SK-N-MC (cell line): ENCODE data around the gene CENPL.
"Not testable (repeated sequence)": the region's sequence is repeated elsewhere in the genome, so short reads cannot be mapped to it uniquely, and the experiment has no call there.

Experiments used
- DNase-seq: peaks from one replicate; pipeline ENCODE4 v3.0.0-alpha.2; 2011; ENCODE audit warnings: low read depth, low spot score
- H3K27ac ChIP-seq: fragments of 200-600 bp; sonication (generic); 2 replicates; pipeline ENCODE4 v1.5.1; 2016; ENCODE audit warnings: mixed run types
- H3K36me3 ChIP-seq: fragments of 200-600 bp; sonication (generic); 2 replicates; pipeline ENCODE4 v1.6.1; 2017; ENCODE audit warnings: antibody characterized with exemption, low read length, mixed read lengths; ENCODE audit not compliant: insufficient read depth
- H3K4me3 ChIP-seq: fragments of 200-600 bp; sonication (generic); 2 replicates; pipeline ENCODE4 v1.5.1; 2016
- H3K9ac ChIP-seq: fragments of 200-600 bp; sonication (generic); 2 replicates; pipeline ENCODE4 v1.8.0; 2017; ENCODE audit warnings: mixed run types, mixed read lengths; ENCODE audit not compliant: insufficient read length
- H3K9me3 ChIP-seq: fragments of 200-600 bp; sonication (generic); 2 replicates; pipeline ENCODE4 v1.6.1; 2017; ENCODE audit warnings: low read depth, mild to moderate bottlenecking, antibody characterized with exemption, low read length, moderate library complexity, mixed read lengths
- EZH2 ChIP-seq: fragments of 200-600 bp; sonication (generic); IDR thresholded peaks from one replicate; pipeline ENCODE4 v1.6.1; 2017; ENCODE audit warnings: antibody characterized with exemption
- FOXP2 ChIP-seq: optimal IDR thresholded peaks from 2 replicates; pipeline ENCODE3; 2011; ENCODE audit warnings: mild to moderate bottlenecking, moderate library complexity; ENCODE audit not compliant: insufficient read depth; ENCODE audit errors: extremely low read length, control extremely low read depth
- POLR2AphosphoS5 ChIP-seq: IDR thresholded peaks from 2 replicates; pipeline ENCODE4 v1.6.1; 2012; ENCODE audit warnings: mild to moderate bottlenecking, low read depth, low read length, borderline replicate concordance

Gene CENPL

GRCh38 chr1:173827611-173828010 lies 2.9 kb upstream of the CENPL start:
- no peak for DNase-seq
- Histone ChIP-seq H3K9me3 (no peaks in the 10 kb centered on the region), H3K4me3 (no peak overlapping the region), H3K36me3 (peaks cover 14% of the 10 kb centered on the region), H3K27ac (no peak overlapping the region), H3K9ac (no peak overlapping the region)
- no peak for TF ChIP-seq FOXP2
- no peak for TF ChIP-seq EZH2
- TF ChIP-seq POLR2AphosphoS5 = no peak

GRCh38 chr1:173823781-173824314 lies 835 bp downstream of the CENPL start:
- H3K9me3 ChIP-seq = no peaks in the 10 kb centered on the region
- H3K27ac ChIP-seq = peak overlapping the region; percentile 99
- no peak for TF ChIP-seq EZH2
- TF ChIP-seq POLR2AphosphoS5 = no peak
- no peak for TF ChIP-seq FOXP2
- H3K4me3 ChIP-seq = peak overlapping the region; percentile 94
- H3K9ac ChIP-seq = peak overlapping the region; percentile 97
- peaks cover 31% of the 10 kb centered on the region for H3K36me3 ChIP-seq
- DNase-seq = no peak

GRCh38 chr1:173821680-173822079 lies 3.0 kb downstream of the CENPL start:
- H3K9me3 ChIP-seq = no peaks in the 10 kb centered on the region
- no peak overlapping the region for H3K4me3 ChIP-seq
- TF ChIP-seq FOXP2 (no peak), POLR2AphosphoS5 (no peak), EZH2 (no peak)
- H3K36me3 ChIP-seq = peaks cover 39% of the 10 kb centered on the region
- no peak overlapping the region for H3K27ac ChIP-seq
- no peak for DNase-seq
- no peak overlapping the region for H3K9ac ChIP-seq

GRCh38 chr1:173818459-173818858 lies 6.2 kb downstream of the CENPL start:
- Histone ChIP-seq H3K9me3 (no peaks in the 10 kb centered on the region), H3K4me3 (no peak overlapping the region), H3K9ac (no peak overlapping the region), H3K27ac (no peak overlapping the region), H3K36me3 (peaks cover 39% of the 10 kb centered on the region)
- no peak for DNase-seq
- TF ChIP-seq FOXP2 (no peak), EZH2 (no peak), POLR2AphosphoS5 (no peak)

GRCh38 chr1:173813654-173814053 lies 11.0 kb downstream of the CENPL start:
- not testable (repeated sequence) for H3K9me3 ChIP-seq, H3K4me3 ChIP-seq, H3K27ac ChIP-seq, H3K9ac ChIP-seq, DNase-seq
- peaks cover 22% of the 10 kb centered on the region for H3K36me3 ChIP-seq

- no peaks in the 10 kb centered on the region for H3K9me3 ChIP-seq
- H3K27ac ChIP-seq = no peak overlapping the region
- H3K36me3 ChIP-seq = peaks cover 64% of the 10 kb centered on the region
- no peak overlapping the region for H3K4me3 ChIP-seq
- no peak for DNase-seq
- H3K9ac ChIP-seq = no peak overlapping the region
- TF ChIP-seq EZH2 (no peak), POLR2AphosphoS5 (no peak), FOXP2 (no peak)
These were observed 21.7 kb downstream of the CENPL start for GRCh38 chr1:173802961-173803360.

GRCh38 chr1:173799995-173800394 lies 24.7 kb downstream of the CENPL start:
- H3K27ac ChIP-seq, DNase-seq, H3K4me3 ChIP-seq, H3K9me3 ChIP-seq, H3K9ac ChIP-seq: not testable (repeated sequence)
- peaks cover 50% of the 10 kb centered on the region for H3K36me3 ChIP-seq

- Histone ChIP-seq H3K27ac (no peak overlapping the region), H3K4me3 (no peak overlapping the region), H3K9me3 (no peaks in the 10 kb centered on the region), H3K36me3 (peaks cover 40% of the 10 kb centered on the region), H3K9ac (no peak overlapping the region)
- TF ChIP-seq FOXP2 (no peak), EZH2 (no peak), POLR2AphosphoS5 (no peak)
- no peak for DNase-seq
These were observed 26.6 kb downstream of the CENPL start for GRCh38 chr1:173798078-173798477.

GRCh38 chr1:173789841-173790240 lies 34.8 kb downstream of the CENPL start:
- no peak overlapping the region for H3K4me3 ChIP-seq
- H3K36me3 ChIP-seq = peaks cover 17% of the 10 kb centered on the region
- TF ChIP-seq POLR2AphosphoS5 (no peak), FOXP2 (no peak), EZH2 (no peak)
- no peaks in the 10 kb centered on the region for H3K9me3 ChIP-seq
- DNase-seq = no peak
- H3K27ac ChIP-seq = no peak overlapping the region
- no peak overlapping the region for H3K9ac ChIP-seq

- DNase-seq = no peak
- Histone ChIP-seq H3K9ac (no peak overlapping the region), H3K36me3 (peaks cover 30% of the 10 kb centered on the region), H3K4me3 (no peak overlapping the region), H3K27ac (no peak overlapping the region), H3K9me3 (no peaks in the 10 kb centered on the region)
- TF ChIP-seq POLR2AphosphoS5 (no peak), FOXP2 (no peak), EZH2 (no peak)
These were observed 39.7 kb downstream of the CENPL start for GRCh38 chr1:173784997-173785396.
